Skin epidermis (tissue), 12 donors: ENCODE measurements around the gene GYPC.
"Not testable (repeated sequence)": the region's sequence is repeated elsewhere in the genome, so short reads cannot be mapped to it uniquely, and the experiment has no call there.

Experiments
- H3K27ac ChIP-seq, 21 experiments: fragments of 200-600 bp; sonication (generic) in 11 of 21; one replicate each; pipeline ENCODE4 v1.5.0; 2020; ENCODE audit warnings: mild to moderate bottlenecking in 3 of 21, inconsistent platforms in 2 of 21, moderate library complexity in 2 of 21
- H3K4me3 ChIP-seq, 7 experiments: fragments of 200-600 bp; sonication (generic) in 2 of 7; one replicate each; pipeline ENCODE4 v1.5.0; 2020; ENCODE audit warnings: inconsistent platforms in 2 of 7, mild to moderate bottlenecking in 2 of 7, moderate library complexity in 1 of 7

The GYPC gene

DNA sequence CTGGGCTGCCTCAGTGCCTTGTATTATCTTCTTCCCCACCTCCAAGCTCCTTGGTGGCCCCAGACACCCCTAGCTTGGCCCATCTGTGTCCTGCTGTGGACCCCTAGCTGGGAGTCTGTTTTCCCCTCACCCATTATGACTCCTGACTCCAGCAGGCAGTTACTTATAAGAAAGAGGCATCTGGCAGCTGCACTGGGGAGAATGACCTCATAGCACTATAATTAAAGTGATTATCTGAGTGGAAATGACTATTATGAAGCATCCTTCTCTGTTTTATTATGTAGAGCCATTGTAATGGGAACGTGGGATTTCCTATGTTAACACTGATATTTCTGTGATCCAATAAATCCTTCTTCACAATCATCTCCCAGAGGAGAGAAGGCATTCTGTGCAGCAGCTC, 36.3 kb downstream of the GYPC start:
- not testable (repeated sequence) for H3K4me3 ChIP-seq, H3K27ac ChIP-seq

DNA sequence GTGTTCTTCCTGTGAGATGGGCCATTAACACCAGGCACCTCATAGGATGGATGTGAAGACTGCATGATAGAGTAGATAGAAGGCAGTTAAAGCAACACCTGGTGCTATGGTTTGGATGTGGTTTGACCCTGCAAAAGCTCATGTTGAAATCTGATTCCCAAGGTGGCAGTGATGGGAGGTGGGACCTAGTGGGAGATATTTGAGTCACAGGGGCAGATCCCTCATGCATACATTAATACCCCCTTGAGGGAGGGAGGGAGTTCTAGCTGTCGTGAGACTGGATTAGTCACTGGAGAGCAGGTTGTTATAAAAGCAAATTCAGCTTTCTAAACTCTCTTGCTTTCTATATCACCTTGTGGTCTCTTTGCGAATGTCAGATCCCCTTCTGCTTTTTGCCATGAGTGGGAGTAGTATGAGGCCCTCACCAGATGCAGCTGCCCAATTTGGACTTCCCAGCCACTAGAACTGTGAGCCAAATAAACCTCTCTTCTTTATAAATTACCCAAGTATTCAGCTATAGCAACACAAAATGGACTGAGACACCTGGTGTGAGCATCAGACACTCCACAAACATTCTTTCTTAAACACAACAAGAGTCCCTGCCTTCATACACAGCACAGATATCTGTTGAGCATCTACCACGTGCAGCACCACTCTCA, 37.1 kb downstream of the GYPC start:
- not testable (repeated sequence) for H3K4me3 ChIP-seq

DNA sequence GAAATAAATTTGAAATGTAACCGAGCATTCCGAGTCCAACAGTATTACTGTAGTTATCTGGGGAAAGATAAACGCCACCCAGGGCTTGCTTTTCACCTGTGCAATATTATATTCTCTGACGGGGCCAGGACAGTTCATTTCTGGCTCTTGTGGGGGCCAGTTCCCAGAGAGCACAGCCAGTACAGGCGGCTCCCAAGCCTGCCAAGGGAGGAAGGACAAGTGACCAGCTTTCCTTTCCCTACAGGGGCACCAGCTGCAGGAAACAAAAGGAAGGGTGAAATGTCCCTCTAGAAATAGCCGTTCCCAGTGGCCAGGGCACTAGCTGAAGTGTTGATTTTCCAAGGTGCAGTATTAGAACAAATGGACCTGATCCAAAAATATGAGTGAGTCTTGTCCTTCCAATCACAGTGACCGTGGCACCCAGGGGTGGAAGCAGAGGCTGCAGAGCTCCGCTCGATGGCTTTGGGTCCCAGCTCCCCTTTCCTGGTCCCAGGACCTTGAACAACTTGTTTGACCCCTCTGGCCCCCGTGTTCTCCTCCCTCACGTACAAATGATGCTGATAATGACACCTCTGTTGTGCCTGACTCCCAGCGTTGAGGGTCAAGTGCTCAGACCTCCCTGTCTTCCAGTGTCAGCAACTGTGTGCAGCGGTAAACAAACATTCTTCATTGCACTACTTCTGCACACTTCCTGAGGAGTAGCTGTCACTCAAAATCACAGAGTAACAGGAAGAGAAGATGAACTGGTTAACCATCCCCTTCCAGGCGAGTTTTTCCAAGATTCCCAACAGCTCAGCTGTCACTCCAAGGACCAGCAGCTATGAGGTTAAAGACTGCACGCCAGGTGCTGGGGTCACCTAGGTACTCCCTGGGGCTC, 40.9 kb downstream of the GYPC start:
- H3K4me3 ChIP-seq = no peak overlapping the region
- no peak overlapping the region for H3K27ac ChIP-seq

More for the DNA sequence above, 37.1 kb downstream of the GYPC start:
- not testable (repeated sequence) for H3K27ac ChIP-seq

DNA sequence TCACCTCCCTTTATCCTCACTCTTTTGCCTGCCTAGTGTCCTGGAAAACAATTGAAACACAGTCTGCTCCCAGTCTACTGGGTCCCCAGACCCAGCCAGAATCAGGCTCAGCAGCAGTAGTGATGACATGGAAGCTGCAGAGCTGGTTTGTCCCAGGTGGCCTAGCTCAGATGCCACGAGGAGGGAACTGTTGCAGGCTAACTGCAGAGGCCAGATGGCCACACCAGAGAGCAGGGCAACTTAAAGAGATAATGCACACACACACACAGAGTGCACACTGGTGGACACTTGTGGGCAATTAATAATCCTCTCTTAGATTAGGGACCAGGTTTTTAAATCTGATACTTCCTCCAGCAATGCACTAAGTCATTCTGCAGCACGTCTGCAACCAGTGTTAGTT, 42.4 kb downstream of the GYPC start:
- no peak overlapping the region for H3K4me3 ChIP-seq

DNA sequence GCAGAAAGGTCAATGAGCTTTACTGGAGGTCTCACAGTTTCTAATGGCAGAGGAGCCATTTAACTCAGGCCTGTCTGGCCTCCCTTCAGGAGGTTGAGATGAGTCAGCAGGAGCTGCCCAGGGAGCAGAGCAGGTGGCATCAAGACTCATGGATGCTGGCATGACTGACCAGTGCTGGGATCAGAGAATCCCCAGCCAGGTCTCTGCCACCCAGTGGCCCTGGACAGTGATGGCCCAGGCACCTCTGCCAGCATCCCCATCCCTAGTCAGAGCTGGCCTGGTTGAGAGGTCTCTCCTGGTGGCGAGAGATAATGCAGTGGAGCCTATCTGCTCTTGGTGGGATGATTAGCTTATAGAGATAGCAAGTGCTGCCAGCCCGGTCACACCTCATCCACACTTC, 43.1 kb downstream of the GYPC start:
- Histone ChIP-seq H3K4me3 (no peak overlapping the region), H3K27ac (peak overlapping the region in 1 of 21 experiments; percentile 3)

More for the DNA sequence above, 42.4 kb downstream of the GYPC start:
- H3K27ac ChIP-seq = no peak overlapping the region

DNA sequence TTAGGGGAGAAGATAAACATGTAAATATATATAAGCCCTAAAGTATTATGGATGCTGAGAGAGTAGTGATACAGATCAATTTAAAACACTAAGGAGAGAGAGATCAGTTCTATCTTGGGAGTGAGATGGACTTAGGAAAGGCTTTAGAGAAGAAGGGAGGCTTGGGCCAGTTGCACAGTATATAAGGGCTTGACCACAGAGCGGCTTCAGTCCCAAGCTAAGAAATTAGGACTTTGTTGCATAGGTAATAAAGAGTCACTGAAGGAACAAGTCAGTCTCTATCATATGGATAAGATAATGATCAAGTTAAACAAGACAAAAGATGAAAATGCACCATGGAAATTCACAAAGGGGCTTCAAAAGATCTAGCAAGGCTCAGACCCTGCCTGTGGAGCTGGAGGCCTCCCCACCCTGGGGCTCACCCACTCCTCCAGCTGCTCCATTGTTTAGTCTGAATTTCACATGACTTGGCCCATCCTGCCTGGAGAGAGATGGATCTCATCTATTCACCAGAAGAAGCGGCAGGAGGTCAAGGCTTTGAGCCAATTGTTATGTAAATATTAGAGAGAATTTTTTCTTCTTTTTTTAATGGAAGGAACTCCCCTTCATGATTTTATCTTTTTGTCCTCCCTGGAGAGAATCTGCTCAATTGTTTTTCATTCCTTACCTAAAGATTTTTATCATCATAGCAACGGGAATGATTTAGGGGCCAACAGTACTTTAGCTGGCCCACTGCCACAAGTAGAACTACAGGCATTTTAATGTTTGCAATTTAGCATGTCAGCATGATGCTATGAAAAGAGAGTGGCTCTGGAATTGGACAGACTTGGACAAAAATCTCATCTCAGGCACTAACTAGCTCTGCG, 44.0 kb downstream of the GYPC start:
- H3K4me3 ChIP-seq = no peak overlapping the region
- H3K27ac ChIP-seq = peak overlapping the region in 4 of 21 experiments; percentile 2 to 50 (median 28)

DNA sequence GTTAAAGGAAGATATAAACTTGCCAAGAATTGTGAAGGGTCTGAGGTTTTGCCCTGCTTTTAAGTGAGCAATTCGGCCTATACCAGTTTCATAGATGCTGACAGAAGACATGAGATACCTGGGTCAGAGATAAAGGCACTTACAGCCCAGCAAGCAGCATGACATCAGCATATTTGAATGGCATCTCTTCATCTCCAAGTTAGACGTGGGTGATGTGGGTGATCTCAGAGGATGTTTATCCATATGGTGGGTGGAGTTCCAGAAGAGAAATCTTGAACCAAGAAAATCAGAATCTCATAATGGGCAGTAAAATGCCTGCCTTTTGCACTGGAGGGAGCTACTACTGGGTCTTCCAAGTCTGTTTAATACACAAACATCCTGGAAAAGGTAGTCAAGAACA, 44.7 kb downstream of the GYPC start:
- no peak overlapping the region for H3K4me3 ChIP-seq
- H3K27ac ChIP-seq = peak overlapping the region in 3 of 21 experiments; percentile 2 to 26 (median 7)

DNA sequence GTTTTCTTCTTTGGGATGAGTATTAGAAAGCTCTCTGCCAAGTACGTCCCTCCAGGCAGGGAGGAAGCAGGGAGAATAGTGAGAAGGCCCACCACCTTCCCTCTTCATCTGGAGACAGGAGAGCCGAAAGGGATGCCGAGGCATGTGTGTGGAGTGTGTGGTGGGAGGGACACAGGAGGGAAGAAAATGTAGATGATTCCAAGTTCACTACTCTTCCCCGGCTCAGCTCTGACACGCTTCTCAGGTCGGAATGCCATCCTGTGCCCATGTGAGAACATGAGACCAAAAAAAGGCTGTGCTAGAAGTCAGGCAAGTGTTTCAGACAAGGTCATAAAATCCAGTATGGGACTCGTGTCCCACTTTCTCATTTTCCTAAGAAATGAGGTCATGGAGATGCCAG, 47.4 kb downstream of the GYPC start:
- H3K27ac ChIP-seq = no peak overlapping the region
- H3K4me3 ChIP-seq = no peak overlapping the region

DNA sequence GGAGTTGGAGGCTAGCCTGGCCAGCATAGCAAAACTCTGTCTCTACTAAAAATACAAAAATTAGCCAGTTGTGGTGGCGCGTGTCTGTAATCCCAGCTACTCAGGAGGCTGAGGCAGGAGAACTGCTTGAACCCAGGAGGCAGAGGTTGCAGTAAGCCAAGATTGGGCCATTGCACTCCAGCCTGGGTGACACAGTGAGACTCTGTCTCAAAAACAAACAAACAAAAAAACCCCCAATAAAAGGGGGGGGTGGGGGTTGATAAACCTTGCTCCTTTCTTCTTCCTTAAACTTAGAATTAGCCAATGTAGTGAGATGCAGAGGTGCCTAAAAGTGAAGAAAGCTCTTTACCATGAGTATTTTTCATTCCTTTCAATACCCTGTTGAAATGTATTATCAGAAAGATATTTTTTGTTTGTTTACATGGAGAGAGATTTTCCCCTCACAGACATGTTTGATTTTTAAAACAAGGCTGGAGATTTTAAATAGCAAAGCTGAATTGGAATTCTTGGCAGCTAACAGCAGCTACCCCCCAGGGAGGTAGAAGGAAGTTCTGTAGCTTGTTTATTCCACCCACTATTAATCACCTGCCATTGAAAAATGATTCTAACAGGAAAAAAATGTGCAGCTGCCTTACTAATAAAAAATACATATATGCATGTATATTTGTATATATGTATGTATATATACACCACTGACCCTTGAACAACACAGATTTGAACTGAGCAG, 48.6 kb downstream of the GYPC start:
- Histone ChIP-seq H3K4me3 (no peak overlapping the region), H3K27ac (no peak overlapping the region)

DNA sequence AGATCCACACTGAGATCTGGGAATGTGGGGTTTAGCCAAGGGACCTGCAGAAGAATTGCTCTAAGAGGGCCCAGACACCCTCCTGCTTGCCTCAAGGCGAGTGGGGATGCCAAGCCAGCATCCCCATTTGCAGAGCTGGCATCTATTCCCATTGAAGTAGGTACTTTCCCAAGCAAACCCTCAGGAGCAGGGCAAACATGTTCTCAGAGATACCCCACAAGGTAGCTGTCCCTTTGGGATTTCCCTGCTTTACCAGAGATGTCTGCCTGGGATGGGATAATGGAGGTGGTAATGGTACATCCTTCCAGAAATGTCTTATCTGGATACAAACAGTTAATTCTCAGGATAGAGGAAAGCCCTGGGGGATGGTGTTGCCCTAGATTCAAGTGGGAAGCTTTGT, 51.2 kb downstream of the GYPC start:
- Histone ChIP-seq H3K27ac (no peak overlapping the region), H3K4me3 (no peak overlapping the region)

DNA sequence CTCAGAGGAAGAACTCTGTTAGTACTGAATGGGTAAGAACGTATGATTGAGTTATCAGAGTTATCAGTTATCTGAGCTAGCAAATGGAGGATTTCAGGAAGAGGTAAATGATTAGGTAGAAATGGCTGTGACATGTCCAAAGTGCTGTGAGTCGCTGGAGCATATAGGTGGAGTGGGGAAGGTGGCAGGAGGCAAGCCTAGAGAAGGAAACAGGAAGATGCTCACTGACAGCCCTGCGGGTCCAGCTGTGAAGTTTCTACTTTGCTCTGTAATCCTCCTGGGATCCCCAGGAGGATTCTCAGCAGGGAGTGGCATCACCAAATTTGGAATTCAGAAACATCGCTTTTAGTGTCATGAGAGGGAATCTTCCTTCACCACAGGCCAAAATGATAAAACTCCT, 52.0 kb downstream of the GYPC start:
- Histone ChIP-seq H3K4me3 (no peak overlapping the region), H3K27ac (no peak overlapping the region)

DNA sequence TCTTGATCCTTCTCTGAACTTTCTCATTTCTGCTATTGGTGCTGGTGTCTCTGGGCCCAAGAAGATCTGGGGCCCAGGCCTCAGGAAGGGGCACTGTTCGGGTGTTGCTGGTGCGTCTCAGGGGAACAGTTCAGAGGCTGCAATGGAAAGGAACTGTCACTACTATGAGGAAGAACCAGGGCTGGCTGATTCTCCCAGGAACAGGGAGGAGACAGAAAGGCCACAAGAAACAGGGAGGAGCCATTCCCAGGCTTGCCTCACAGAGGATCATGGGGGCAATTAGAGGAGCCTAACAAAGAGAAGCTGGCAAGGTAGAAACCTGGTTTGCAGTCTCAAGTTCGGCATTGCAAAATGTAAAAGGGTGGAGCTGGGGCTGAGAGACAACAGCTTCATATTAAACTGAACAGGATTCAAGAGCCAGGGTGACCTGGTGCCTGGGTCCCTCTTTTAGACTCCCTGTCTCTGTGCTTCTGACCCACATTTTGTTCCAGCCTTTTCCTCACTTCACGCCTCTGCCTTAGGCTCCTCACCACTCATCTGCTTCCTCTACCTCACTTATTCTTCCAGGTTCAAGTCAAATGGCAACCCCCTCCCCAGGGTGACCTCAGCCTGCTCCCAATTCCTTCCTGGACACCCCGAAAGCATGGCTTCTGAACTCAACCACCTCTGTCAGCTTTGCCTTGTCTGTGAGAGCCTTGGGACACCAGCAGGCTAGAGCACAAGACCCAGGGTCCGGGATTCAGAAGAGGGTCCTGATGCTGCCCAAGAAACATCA, 58.4 kb downstream of the GYPC start:
- H3K27ac ChIP-seq = no peak overlapping the region
- H3K4me3 ChIP-seq = no peak overlapping the region

DNA sequence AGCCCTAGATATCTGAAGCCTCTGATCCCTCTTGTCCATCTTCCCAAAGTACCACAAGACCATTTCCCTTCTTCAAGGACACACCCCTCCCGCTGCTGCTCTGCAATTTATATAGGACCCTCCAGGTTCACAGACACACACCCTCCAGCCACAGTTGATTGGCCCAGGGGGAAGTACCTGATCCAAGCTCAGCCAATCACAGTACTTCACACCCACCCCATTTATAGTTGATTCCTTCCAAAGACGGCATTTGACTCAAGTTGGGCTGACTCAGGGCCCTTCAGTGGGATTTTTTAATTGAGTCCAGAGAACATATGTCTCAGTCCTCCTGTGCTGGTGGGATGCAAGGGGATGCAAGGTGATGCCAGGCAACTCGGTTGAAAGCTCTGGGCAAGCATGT, 59.2 kb downstream of the GYPC start:
- Histone ChIP-seq H3K4me3 (no peak overlapping the region), H3K27ac (no peak overlapping the region)

DNA sequence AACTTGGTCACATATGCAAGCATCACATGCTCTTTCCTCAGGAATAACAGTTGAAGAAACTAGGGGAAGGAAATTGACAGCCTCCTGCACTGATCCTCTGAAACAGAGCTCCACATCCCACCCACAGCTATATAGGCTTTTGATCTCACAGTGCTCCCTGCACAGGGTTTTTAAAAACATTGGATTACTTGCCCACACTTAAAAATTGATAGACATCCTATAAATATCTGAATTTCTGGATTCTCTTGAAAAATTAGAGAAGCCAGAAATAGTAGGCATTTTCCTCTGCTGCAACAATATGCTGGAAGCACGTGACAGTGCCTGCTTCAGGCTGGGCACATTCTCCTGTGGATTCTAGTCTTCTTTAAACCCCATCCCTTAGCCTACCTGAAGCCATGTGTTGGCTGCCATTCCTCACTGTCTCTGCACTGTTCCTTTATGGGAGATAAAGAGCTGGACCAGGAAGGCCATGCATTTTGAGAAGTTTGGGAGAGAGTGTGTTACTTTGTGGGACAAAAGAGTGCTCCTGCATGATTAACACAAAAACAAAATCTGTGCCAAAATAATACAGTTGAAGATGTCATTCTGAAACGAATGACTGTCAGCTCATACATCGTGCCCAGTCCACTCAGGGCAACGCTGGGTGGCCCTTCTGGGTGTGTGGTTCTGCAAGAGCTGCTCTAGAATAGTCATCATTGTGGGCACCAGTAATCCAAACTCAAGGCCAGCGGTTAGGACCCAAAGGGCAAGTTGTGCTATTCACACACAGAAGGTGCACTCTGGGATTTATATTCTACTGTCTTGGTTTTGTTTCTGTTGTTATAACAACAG, 59.8 kb downstream of the GYPC start:
- Histone ChIP-seq H3K27ac (no peak overlapping the region), H3K4me3 (no peak overlapping the region)

DNA sequence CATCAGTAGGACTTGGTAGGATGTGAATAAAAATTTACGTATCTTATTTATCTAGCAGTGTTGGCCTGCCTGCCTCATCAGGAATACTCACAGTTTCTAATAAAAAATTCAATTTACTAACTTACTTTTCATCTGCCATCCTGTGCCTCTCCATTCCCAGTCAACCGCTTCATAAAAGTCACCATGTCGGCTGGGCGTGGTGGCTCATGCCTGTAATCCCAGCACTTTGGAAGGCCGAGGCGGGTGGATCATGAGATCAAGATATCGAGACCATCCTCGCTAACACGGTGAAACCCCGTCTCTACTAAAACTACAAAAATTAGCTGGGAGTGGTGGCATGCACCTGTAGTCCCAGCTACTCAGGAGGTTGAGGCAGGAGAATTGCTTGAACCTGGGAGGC, 61.3 kb downstream of the GYPC start:
- not testable (repeated sequence) for H3K4me3 ChIP-seq

DNA sequence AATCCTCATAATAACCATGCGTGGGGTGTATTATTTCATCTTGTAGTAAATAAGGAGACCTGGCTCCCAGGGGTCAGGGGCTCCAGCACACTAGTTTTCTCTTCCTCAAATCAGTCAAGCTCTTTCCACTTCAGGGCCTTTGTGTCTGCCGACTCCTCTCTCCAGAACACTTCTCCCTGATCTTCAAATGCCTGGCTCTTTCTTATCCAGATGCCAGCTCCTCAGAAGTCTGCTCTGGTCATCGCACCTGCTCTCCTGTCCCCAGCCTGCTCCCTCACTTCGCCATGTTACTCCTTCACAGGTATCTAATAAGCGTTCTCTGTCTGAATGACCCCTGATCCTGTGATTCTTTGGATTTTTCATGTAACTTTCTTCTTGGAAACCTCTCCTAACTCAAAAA, 62.0 kb downstream of the GYPC start:
- Histone ChIP-seq H3K27ac (no peak overlapping the region), H3K4me3 (no peak overlapping the region)

More for the DNA sequence above, 61.3 kb downstream of the GYPC start:
- H3K27ac ChIP-seq = not testable (repeated sequence)

DNA sequence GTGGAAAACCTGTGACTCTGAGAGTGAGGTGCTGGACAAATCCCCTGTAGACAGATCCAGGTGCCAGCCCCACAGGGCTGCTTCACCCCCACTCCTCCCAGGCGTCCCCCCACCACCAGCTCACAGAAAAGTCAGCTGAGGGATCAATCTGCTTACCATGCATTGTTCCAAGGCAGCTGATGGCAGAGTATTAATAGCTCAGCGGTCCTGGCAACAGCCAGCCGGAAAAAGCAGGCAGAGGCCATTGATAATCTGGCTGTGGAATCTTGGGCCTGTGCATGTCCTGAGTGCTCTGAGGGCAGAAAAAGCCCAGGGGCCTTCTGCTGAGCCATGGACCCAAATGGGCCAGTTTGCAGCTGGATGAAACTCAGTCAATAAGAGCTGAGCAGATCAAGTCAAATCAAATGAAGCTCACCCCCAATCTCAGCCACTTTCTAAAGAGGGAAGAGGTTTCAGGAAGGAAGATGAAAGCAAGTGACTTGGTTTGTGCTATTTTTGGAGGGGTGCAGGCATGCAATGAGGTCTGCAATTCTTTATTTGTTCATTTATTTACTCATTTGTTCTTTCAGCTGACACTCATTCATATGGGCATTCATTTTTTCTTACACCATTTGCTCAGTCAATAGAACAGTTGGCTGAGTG, 63.4 kb downstream of the GYPC start:
- Histone ChIP-seq H3K27ac (peak overlapping the region in 1 of 21 experiments; percentile 26), H3K4me3 (no peak overlapping the region)
